Nephron (organoid): ENCODE data around the gene PLP1.

Source experiments
- H3K27ac Mint-ChIP-seq, 3 experiments: 2 replicates each; pipeline ENCODE4 v1.8.0; 2020; ENCODE audit warnings: mixed read lengths in 3 of 3, mild to moderate bottlenecking in 2 of 3, moderate library complexity in 1 of 3
- H3K27me3 Mint-ChIP-seq: 2 replicates; pipeline ENCODE4 v1.8.0; 2021; ENCODE audit warnings: low read depth, mild to moderate bottlenecking, moderate library complexity, mixed read lengths
- H3K36me3 Mint-ChIP-seq: 2 replicates; pipeline ENCODE4 v1.8.0; 2020; ENCODE audit warnings: low read depth, mixed read lengths
- H3K4me1 Mint-ChIP-seq: 2 replicates; pipeline ENCODE4 v1.8.0; 2020; ENCODE audit warnings: mixed read lengths
- H3K4me3 Mint-ChIP-seq, 3 experiments: 2 replicates each; pipeline ENCODE4 v1.8.0; 2020; ENCODE audit warnings: mild to moderate bottlenecking in 3 of 3, mixed read lengths in 3 of 3, moderate library complexity in 2 of 3
- H3K9me3 Mint-ChIP-seq: 2 replicates; pipeline ENCODE4 v1.8.0; 2020; ENCODE audit warnings: mixed read lengths
- TF ChIP-seq, protein P1 (sequence below), 3 experiments: fragments of 200-600 bp; sonication (generic); IDR thresholded peaks; one replicate each; pipeline ENCODE4 v1.5.0; 2021; ENCODE audit warnings: antibody characterized with exemption in 3 of 3; ENCODE audit not compliant: unreplicated experiment in 3 of 3

Gene PLP1

DNA sequence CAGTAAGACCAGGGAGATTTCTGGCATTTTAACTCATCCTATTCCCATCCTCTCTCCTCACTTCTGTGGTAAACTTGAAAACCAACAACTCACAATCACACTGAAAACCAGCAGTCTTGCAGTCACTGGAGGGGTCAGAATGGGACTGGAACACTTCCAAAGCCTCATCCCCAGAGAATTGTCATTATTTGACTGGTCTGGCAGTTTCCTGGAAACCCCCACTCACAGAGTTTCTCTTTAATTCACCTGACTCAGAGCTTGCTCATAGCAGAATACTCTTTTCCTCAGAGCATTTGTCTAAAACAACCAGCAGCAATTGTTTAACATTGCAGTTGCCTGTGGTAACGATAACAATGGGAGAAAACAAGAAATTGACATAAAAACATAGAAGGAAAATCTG lies 62.8 kb downstream of the PLP1 start:
- Mint-ChIP-seq H3K36me3 (no peaks in the 10 kb centered on the region), H3K9me3 (peaks cover 4% of the 10 kb centered on the region), H3K27ac (no peak overlapping the region), H3K4me1 (no peaks in the 10 kb centered on the region), H3K27me3 (no peaks in the 10 kb centered on the region), H3K4me3 (no peak overlapping the region)
- TF ChIP-seq, protein P1, sequence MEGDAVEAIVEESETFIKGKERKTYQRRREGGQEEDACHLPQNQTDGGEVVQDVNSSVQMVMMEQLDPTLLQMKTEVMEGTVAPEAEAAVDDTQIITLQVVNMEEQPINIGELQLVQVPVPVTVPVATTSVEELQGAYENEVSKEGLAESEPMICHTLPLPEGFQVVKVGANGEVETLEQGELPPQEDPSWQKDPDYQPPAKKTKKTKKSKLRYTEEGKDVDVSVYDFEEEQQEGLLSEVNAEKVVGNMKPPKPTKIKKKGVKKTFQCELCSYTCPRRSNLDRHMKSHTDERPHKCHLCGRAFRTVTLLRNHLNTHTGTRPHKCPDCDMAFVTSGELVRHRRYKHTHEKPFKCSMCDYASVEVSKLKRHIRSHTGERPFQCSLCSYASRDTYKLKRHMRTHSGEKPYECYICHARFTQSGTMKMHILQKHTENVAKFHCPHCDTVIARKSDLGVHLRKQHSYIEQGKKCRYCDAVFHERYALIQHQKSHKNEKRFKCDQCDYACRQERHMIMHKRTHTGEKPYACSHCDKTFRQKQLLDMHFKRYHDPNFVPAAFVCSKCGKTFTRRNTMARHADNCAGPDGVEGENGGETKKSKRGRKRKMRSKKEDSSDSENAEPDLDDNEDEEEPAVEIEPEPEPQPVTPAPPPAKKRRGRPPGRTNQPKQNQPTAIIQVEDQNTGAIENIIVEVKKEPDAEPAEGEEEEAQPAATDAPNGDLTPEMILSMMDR (IDR thresholded peaks at IDR 0.05; ENCODE audit: unreplicated experiment in 3 of 3) = no peak
